OCI-LY1 (cell line): ENCODE measurements around the gene TES.

Experiments
- H2AFZ ChIP-seq: fragments of 200-600 bp; sonication (generic), shearing (Covaris generic); 2 replicates; pipeline ENCODE4 v1.6.0; 2014; ENCODE audit warnings: antibody characterized with exemption, mild to moderate bottlenecking, low read length
- H3F3A ChIP-seq: fragments of 200-600 bp; sonication (generic), shearing (Covaris generic); 2 replicates; pipeline ENCODE4 v1.6.0; 2014; ENCODE audit warnings: mild to moderate bottlenecking, antibody characterized with exemption, low read length, moderate library complexity; ENCODE audit not compliant: insufficient read depth
- H3K27ac ChIP-seq: fragments of 200-600 bp; sonication (generic); 2 replicates; pipeline ENCODE4 v1.5.1; 2014; ENCODE audit warnings: low read length, mixed run types, mild to moderate bottlenecking, low read depth; ENCODE audit not compliant: poor library complexity, severe bottlenecking
- H3K27me3 ChIP-seq: fragments of 200-600 bp; sonication (generic); 2 replicates; pipeline ENCODE4 v1.6.0; 2014; ENCODE audit warnings: antibody characterized with exemption, mild to moderate bottlenecking, low read length, moderate library complexity; ENCODE audit not compliant: insufficient read depth
- H3K36me3 ChIP-seq: fragments of 200-600 bp; sonication (generic); 2 replicates; pipeline ENCODE4 v1.6.1; 2014; ENCODE audit warnings: mild to moderate bottlenecking, antibody characterized with exemption, low read length, moderate library complexity, mixed read lengths; ENCODE audit not compliant: insufficient read depth
- H3K4me1 ChIP-seq: fragments of 200-600 bp; sonication (generic); 2 replicates; pipeline ENCODE4 v1.5.1; 2014; ENCODE audit warnings: mild to moderate bottlenecking, low read length, moderate library complexity; ENCODE audit not compliant: insufficient read depth, severe bottlenecking
- H3K4me2 ChIP-seq: fragments of 200-600 bp; sonication (generic), shearing (Covaris generic); 2 replicates; pipeline ENCODE4 v1.6.1; 2014; ENCODE audit warnings: low read length
- H3K4me3 ChIP-seq: fragments of 200-600 bp; sonication (generic); 2 replicates; pipeline ENCODE4 v1.5.1; 2014; ENCODE audit warnings: low read length, low read depth, mild to moderate bottlenecking, mixed read lengths; ENCODE audit not compliant: poor library complexity, severe bottlenecking
- H3K79me2 ChIP-seq: fragments of 200-600 bp; shearing (Covaris generic); 2 replicates; pipeline ENCODE4 v1.6.1; 2016; ENCODE audit warnings: mixed run types, low read length, mixed read lengths; ENCODE audit not compliant: insufficient read depth
- H3K9ac ChIP-seq: fragments of 200-600 bp; sonication (generic), shearing (Covaris generic); 2 replicates; pipeline ENCODE4 v1.6.1; 2014; ENCODE audit warnings: mild to moderate bottlenecking, low read length, mixed read lengths
- H3K9me2 ChIP-seq: fragments of 200-600 bp; sonication (generic), shearing (Covaris generic); 2 replicates; pipeline ENCODE4 v1.6.1; 2014; ENCODE audit warnings: low read depth, mild to moderate bottlenecking, low read length, mixed read lengths
- H3K9me3 ChIP-seq: fragments of 200-600 bp; shearing (Covaris generic); 2 replicates; pipeline ENCODE4 v1.6.1; 2014; ENCODE audit warnings: low read length, mixed read lengths
- H4K20me1 ChIP-seq: fragments of 200-600 bp; sonication (generic), shearing (Covaris generic); 2 replicates; pipeline ENCODE4 v1.6.0; 2016; ENCODE audit warnings: mild to moderate bottlenecking, low read length; ENCODE audit not compliant: insufficient read depth
- EZH2 ChIP-seq: fragments of 200-600 bp; sonication (generic), shearing (Covaris generic); IDR thresholded peaks from 2 replicates; pipeline ENCODE4 v1.8.0; 2017; ENCODE audit warnings: borderline replicate concordance, mixed run types, mild to moderate bottlenecking, antibody characterized with exemption, low read length, moderate library complexity, mixed read lengths
- TF ChIP-seq, protein P1 (sequence below): fragments of 200-600 bp; sonication (generic), shearing (Covaris generic); IDR thresholded peaks from 2 replicates; pipeline ENCODE4 v1.5.1; 2017; ENCODE audit warnings: mild to moderate bottlenecking, antibody characterized with exemption, low read length, moderate library complexity, mixed read lengths

TES gene

DNA sequence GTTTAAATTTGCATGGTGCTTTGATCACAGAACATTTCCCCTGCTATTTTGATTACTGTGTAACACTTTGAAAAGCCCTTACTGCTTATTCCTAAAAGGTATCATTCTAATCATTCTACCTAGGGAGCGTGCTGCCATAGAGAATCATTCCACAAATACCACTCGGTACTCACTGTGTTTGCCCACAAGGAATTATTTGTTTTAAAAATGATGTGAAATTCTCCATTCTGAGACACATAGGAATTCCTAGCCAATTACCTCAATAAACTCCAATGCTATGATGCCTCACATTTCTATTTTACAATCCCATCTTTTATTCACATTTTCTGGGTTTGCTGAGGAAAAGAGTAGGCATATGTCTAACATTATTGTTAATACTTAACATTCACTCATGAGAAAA, 16.2 kb upstream of the TES start:
- Histone ChIP-seq H3K9me2 (no peaks in the 10 kb centered on the region), H3K9ac (no peak overlapping the region), H3K9me3 (no peaks in the 10 kb centered on the region), H3K36me3 (no peaks in the 10 kb centered on the region), H3K27me3 (no peaks in the 10 kb centered on the region), H2AFZ (no peak overlapping the region), H3K4me3 (no peak overlapping the region), H4K20me1 (peaks cover 3% of the 10 kb centered on the region; the same call in 1 of the 2 replicates), H3K4me2 (no peak overlapping the region), H3K79me2 (no peaks in the 10 kb centered on the region), H3F3A (no peaks in the 10 kb centered on the region), H3K27ac (no peak overlapping the region), H3K4me1 (no peaks in the 10 kb centered on the region)
- TF ChIP-seq EZH2, result no peak
- TF ChIP-seq, protein P1, sequence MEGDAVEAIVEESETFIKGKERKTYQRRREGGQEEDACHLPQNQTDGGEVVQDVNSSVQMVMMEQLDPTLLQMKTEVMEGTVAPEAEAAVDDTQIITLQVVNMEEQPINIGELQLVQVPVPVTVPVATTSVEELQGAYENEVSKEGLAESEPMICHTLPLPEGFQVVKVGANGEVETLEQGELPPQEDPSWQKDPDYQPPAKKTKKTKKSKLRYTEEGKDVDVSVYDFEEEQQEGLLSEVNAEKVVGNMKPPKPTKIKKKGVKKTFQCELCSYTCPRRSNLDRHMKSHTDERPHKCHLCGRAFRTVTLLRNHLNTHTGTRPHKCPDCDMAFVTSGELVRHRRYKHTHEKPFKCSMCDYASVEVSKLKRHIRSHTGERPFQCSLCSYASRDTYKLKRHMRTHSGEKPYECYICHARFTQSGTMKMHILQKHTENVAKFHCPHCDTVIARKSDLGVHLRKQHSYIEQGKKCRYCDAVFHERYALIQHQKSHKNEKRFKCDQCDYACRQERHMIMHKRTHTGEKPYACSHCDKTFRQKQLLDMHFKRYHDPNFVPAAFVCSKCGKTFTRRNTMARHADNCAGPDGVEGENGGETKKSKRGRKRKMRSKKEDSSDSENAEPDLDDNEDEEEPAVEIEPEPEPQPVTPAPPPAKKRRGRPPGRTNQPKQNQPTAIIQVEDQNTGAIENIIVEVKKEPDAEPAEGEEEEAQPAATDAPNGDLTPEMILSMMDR, result no peak

DNA sequence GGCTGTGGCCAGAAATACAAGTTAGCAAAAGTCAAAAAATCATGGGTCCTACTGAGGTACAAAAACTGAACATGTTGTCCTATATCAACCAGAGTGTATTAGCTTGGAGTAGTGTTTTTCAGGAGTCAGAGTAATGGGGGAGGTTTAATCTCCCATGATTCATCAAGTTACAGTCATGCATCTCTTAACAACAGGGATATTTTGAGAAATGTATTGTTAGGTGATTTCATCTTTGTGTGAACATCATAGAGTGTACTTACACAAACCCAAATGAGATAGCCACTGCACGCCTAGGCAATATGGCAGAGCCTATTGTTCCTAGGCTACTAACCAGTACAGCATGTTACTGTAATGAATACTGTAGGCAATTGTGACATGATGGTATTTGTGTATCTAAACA, 14.9 kb upstream of the TES start:
- H3K27ac ChIP-seq, result no peak overlapping the region
- no peaks in the 10 kb centered on the region for H3K9me2 ChIP-seq
- H3F3A ChIP-seq, result no peaks in the 10 kb centered on the region
- no peak overlapping the region for H3K4me2 ChIP-seq
- no peak overlapping the region for H3K4me3 ChIP-seq
- H3K36me3 ChIP-seq, result no peaks in the 10 kb centered on the region
- H3K9me3 ChIP-seq, result no peaks in the 10 kb centered on the region
- no peaks in the 10 kb centered on the region for H3K79me2 ChIP-seq
- no peak overlapping the region for H3K9ac ChIP-seq
- H2AFZ ChIP-seq, result no peak overlapping the region
- no peaks in the 10 kb centered on the region for H4K20me1 ChIP-seq
- H3K27me3 ChIP-seq, result no peaks in the 10 kb centered on the region
- H3K4me1 ChIP-seq, result no peaks in the 10 kb centered on the region
- no peak for TF ChIP-seq EZH2
- TF ChIP-seq, protein P1, result no peak

DNA sequence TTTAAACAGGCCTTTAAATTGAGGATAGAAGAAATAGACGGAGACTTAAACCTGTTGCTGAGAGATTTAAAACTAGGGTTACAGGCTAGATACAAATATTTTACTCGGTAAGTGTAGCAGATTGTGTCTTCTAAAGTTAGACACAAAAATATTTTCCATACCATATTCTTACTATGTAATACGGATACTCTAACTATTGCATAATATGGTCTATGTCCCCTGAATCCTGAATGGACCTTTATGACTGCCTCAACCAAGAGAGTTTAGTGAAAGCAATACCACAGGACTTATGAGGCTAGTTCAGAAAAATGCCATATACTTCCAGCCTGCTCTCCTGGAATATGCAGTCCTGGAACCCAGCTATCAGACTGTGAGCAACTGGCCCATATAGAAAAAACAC, 13.4 kb upstream of the TES start:
- H3K36me3 ChIP-seq, result no peaks in the 10 kb centered on the region
- H3K27me3 ChIP-seq, result no peaks in the 10 kb centered on the region
- H3F3A ChIP-seq, result no peaks in the 10 kb centered on the region
- no peaks in the 10 kb centered on the region for H3K4me1 ChIP-seq
- H3K9me2 ChIP-seq, result no peaks in the 10 kb centered on the region
- no peak overlapping the region for H3K9ac ChIP-seq
- H4K20me1 ChIP-seq, result no peaks in the 10 kb centered on the region
- no peak overlapping the region for H2AFZ ChIP-seq
- H3K4me3 ChIP-seq, result no peak overlapping the region
- no peaks in the 10 kb centered on the region for H3K9me3 ChIP-seq
- no peak for TF ChIP-seq EZH2
- TF ChIP-seq, protein P1, result no peak
- no peak overlapping the region for H3K4me2 ChIP-seq
- H3K79me2 ChIP-seq, result no peaks in the 10 kb centered on the region
- no peak overlapping the region for H3K27ac ChIP-seq
